ENCODE measurements around the gene TEC.

- TF ChIP-seq CTCF (IDR thresholded peaks at IDR 0.05) = no peak
- no peak for TF ChIP-seq POLR2A (IDR thresholded peaks at IDR 0.05)
- TF ChIP-seq EP300 (IDR thresholded peaks at IDR 0.05) = no peak
Observed at GRCh38 chr4:48124870-48125269, 144.8 kb downstream of the TEC start.
